H1 (cell line): ENCODE measurements around the gene KISS1. TPM values are rescaled to one million over a fixed set of nuclear protein-coding genes. Genes with fewer than 3 reads are reported as not detected.

ENCODE experiments used
- ASH2L ChIP-seq: fragments of 200-600, 300-600 bp; sonication (generic); IDR thresholded peaks from one replicate; pipeline ENCODE4 v1.7.1; 2017; ENCODE audit warnings: low read length
- CEBPB ChIP-seq: IDR thresholded peaks from 2 replicates; pipeline ENCODE4 v1.6.1; 2012; ENCODE audit warnings: low read depth, low read length
- SIRT6 ChIP-seq: IDR thresholded peaks from one replicate; pipeline ENCODE4 v1.7.1; 2012; ENCODE audit warnings: low read length, inconsistent platforms
- SP1 ChIP-seq: IDR thresholded peaks from 2 replicates; pipeline ENCODE4 v1.6.1; 2011; ENCODE audit warnings: low read depth, low read length
- SP4 ChIP-seq: IDR thresholded peaks from 2 replicates; pipeline ENCODE4 v1.6.1; 2012; ENCODE audit warnings: low read length, inconsistent platforms
- polyA plus RNA-seq, 7 experiments: library from polyadenylated mRNA; depleted of rRNA in 3 of 7; stranded (reverse) in 5 of 7; unstranded in 2 of 7; fragments of >200 nt in 5 of 7; fragments of 200-250 nt in 2 of 7; gene quantifications; 1 replicate in 5 of 7; 2 replicates in 1 of 7; 4 replicates in 1 of 7; pipeline versions ENCODE4 v1.2.1 to v1.2.3, GENCODE V29; 2011 to 2013; ENCODE audit warnings: missing spikeins in 2 of 7, mixed read lengths in 2 of 7
- total RNA-seq: library from RNA; stranded (reverse); fragmentation: NEBNext Ultra II Directional; extraction: Animal tissue kit (Norgen Biotek cat#: 25700); gene quantifications from 2 replicates; pipeline ENCODE4 v1.2.1, GENCODE V29; 2021

The KISS1 gene
- total and polyA plus RNA-seq, 2 of the 8 experiments (the other 6 are each of a cell fraction or from before 2014, with no cell fraction given): 0.71 TPM; not detected in 1

DNA sequence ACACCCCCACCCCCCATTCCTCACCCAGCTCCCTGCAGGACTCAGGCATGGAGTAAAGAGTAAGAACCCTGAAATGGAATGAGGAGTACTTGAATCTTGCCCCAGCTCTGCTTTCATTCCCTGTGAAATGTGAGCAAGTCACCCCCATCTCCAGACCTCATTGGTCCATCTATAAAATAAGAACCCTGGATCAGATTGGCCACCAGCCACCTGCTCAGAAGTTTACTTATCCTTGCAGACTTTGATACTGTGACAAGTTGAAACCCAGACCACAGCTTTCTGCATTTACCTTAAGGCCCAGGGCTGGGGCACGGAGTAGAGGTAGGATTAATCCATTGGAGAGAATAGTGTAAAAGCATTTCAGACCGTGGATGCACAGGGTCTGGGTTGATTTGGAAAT, 2.2 kb downstream of the KISS1 start (continued):
- TF ChIP-seq SIRT6: no peak
- TF ChIP-seq SP1: no peak
- no peak for TF ChIP-seq CEBPB
- no peak for TF ChIP-seq SP4
- TF ChIP-seq ASH2L: no peak
